WI38 (cell line): ENCODE measurements around the gene MYO16.

ENCODE experiments used
- H3K4me3 ChIP-seq: 2 replicates; pipeline ENCODE4 v1.5.1; 2011; ENCODE audit warnings: low read depth, mild to moderate bottlenecking, control low read depth, low read length
- CTCF ChIP-seq: IDR thresholded peaks from 2 replicates; pipeline ENCODE4 v1.5.1; 2012; ENCODE audit warnings: low read depth, mild to moderate bottlenecking, control low read depth, low read length

MYO16 gene

GRCh38 chr13:109058087-109058486 is 428.7 kb downstream of the MYO16 start:
- TF ChIP-seq CTCF, result no peak
- H3K4me3 ChIP-seq, result no peak overlapping the region

GRCh38 chr13:109072505-109072904 is 443.1 kb downstream of the MYO16 start:
- no peak overlapping the region for H3K4me3 ChIP-seq
- no peak for TF ChIP-seq CTCF

- H3K4me3 ChIP-seq, result no peak overlapping the region
- TF ChIP-seq CTCF, result no peak
These were observed 445.0 kb downstream of the MYO16 start for GRCh38 chr13:109074436-109074835.

- TF ChIP-seq CTCF, result no peak
These were observed 445.4 kb downstream of the MYO16 start for GRCh38 chr13:109074853-109075252.

GRCh38 chr13:109087916-109088623 is 458.7 kb downstream of the MYO16 start:
- no peak overlapping the region for H3K4me3 ChIP-seq

More at GRCh38 chr13:109074853-109075252, 445.4 kb downstream of the MYO16 start:
- H3K4me3 ChIP-seq, result no peak overlapping the region

GRCh38 chr13:109088624-109088917 is 459.2 kb downstream of the MYO16 start:
- no peak for TF ChIP-seq CTCF

More at GRCh38 chr13:109087916-109088623, 458.7 kb downstream of the MYO16 start:
- TF ChIP-seq CTCF, result no peak

GRCh38 chr13:109090796-109091195 is 461.4 kb downstream of the MYO16 start:
- H3K4me3 ChIP-seq, result no peak overlapping the region
- no peak for TF ChIP-seq CTCF

More at GRCh38 chr13:109088624-109088917, 459.2 kb downstream of the MYO16 start:
- no peak overlapping the region for H3K4me3 ChIP-seq
